CD4-positive, alpha-beta T cell (primary cell): ENCODE measurements around the gene ADA. TPM values are rescaled to one million over a fixed set of nuclear protein-coding genes. Genes with fewer than 3 reads are reported as not detected.
"Not testable (repeated sequence)": the region's sequence is repeated elsewhere in the genome, so short reads cannot be mapped to it uniquely, and the experiment has no call there.

ENCODE experiments used
- ATAC-seq: fragments of 200-7000 bp; cut with Tn5 transposase; one replicate; pipeline ENCODE4 v1.10.0; 2022; ENCODE audit warnings: mild to moderate bottlenecking; ENCODE audit not compliant: poor library complexity
- CTCF ChIA-PET: fragments of 350-600 bp; sonication (Branson Sonifier 250); formaldehyde crosslinking; loops from one replicate; lab custom pipeline; 2021; ENCODE audit warnings: antibody characterized with exemption, inconsistent platforms; lab: Charles Lee
- POLR2A ChIA-PET: fragments of 350-600 bp; sonication (Branson Sonifier 250); formaldehyde crosslinking; loops from one replicate; lab custom pipeline; 2021; ENCODE audit warnings: antibody characterized with exemption, inconsistent platforms; lab: Charles Lee
- DNase-seq, 14 experiments: peaks; one replicate each; pipeline ENCODE4 v3.0.0-alpha.2; 2013 to 2020; ENCODE audit warnings: mixed read lengths in 2 of 14
- H3K27ac ChIP-seq, 2 donors: one replicate each; pipeline versions ENCODE4 v1.5.1 to v1.7.0; 2013; ENCODE audit warnings: low read length in 2 of 2, low read depth in 1 of 2, mild to moderate bottlenecking in 1 of 2
- H3K27me3 ChIP-seq, 2 experiments: 1 replicate in 1 of 2; 2 replicates in 1 of 2; pipeline versions ENCODE4 v1.6.1 to v1.7.0; 2013; ENCODE audit warnings: low read length in 2 of 2, control low read depth in 1 of 2, mild to moderate bottlenecking in 1 of 2, moderate library complexity in 1 of 2; ENCODE audit not compliant: insufficient read depth in 2 of 2, control insufficient read depth in 1 of 2
- H3K36me3 ChIP-seq: one replicate; pipeline ENCODE4 v1.6.1; 2013; ENCODE audit warnings: low read length, control low read depth; ENCODE audit not compliant: insufficient read depth
- H3K4me1 ChIP-seq: one replicate; pipeline ENCODE4 v1.6.1; 2013; ENCODE audit warnings: low read length, control low read depth; ENCODE audit not compliant: insufficient read depth
- H3K4me3 ChIP-seq: one replicate; pipeline ENCODE4 v1.5.1; 2013; ENCODE audit warnings: mild to moderate bottlenecking, low read length, moderate library complexity
- H3K9me3 ChIP-seq, 2 experiments: 1 replicate in 1 of 2; 2 replicates in 1 of 2; pipeline versions ENCODE4 v1.6.1 to v1.7.0; 2013; ENCODE audit warnings: low read length in 2 of 2, mild to moderate bottlenecking in 2 of 2, control low read depth in 1 of 2, moderate library complexity in 1 of 2; ENCODE audit not compliant: control insufficient read depth in 1 of 2, insufficient read depth in 1 of 2
- H3K27ac Mint-ChIP-seq: one replicate; pipeline ENCODE4 v1.8.0; 2020; ENCODE audit warnings: mixed read lengths
- H3K27me3 Mint-ChIP-seq: one replicate; pipeline ENCODE4 v1.8.0; 2021; ENCODE audit warnings: mixed read lengths
- H3K36me3 Mint-ChIP-seq: one replicate; pipeline ENCODE4 v1.8.0; 2021; ENCODE audit warnings: low read depth, mixed read lengths
- H3K4me1 Mint-ChIP-seq: one replicate; pipeline ENCODE4 v1.8.0; 2021; ENCODE audit warnings: low read depth, mixed read lengths
- H3K4me3 Mint-ChIP-seq: one replicate; pipeline ENCODE4 v1.8.0; 2020; ENCODE audit warnings: mild to moderate bottlenecking, mixed read lengths
- H3K9me3 Mint-ChIP-seq: one replicate; pipeline ENCODE4 v1.8.0; 2020; ENCODE audit warnings: mixed read lengths
- CTCF ChIP-seq: fragments of 200-600 bp; IDR thresholded peaks from one replicate; pipeline ENCODE4 v1.8.0; 2022; ENCODE audit warnings: antibody characterized with exemption, mild to moderate bottlenecking
- intact Hi-C, 2 experiments: fragments of 100-400 bp; cut with DNase I in 1 of 2; cut with micrococcal nuclease in 1 of 2; formaldehyde crosslinking; loops; one replicate each; pipeline versions ENCODE4 v1.15.1 to v1.9.0; 2023 to 2025; cut with DNase I, micrococcal nuclease
- total RNA-seq, 174 experiments: library from RNA in 2 of 174; stranded (reverse) in 2 of 174; gene quantifications; one replicate each; pipeline ENCODE4 v1.2.3 and lab custom pipeline; 2021 to 2026

Gene ADA
- total RNA-seq, 2 experiments from 2014 or later: 31.7 to 32.8 TPM

- no peaks in the 10 kb centered on the region for H3K4me1 Mint-ChIP-seq
- Histone ChIP-seq H3K4me3 (no peak overlapping the region), H3K4me1 (peaks cover 8% of the 10 kb centered on the region), H3K27me3 (no peaks in the 10 kb centered on the region), H3K36me3 (no peaks in the 10 kb centered on the region), H3K27ac (no peak overlapping the region), H3K9me3 (peaks cover 0 to 4% of the 10 kb centered on the region in 2 experiments)
- ATAC-seq (no peak), DNase-seq (no peak)
- ChIA-PET POLR2A (no interaction called here), CTCF (no interaction called here)
- peaks cover 55% of the 10 kb centered on the region for H3K36me3 Mint-ChIP-seq
- no peak overlapping the region for H3K27ac Mint-ChIP-seq
- intact Hi-C loops: no loop called here
- no peak overlapping the region for H3K4me3 Mint-ChIP-seq
- no peak for TF ChIP-seq CTCF
- H3K27me3 Mint-ChIP-seq: no peaks in the 10 kb centered on the region
- H3K9me3 Mint-ChIP-seq: no peaks in the 10 kb centered on the region
Measured at GRCh38 chr20:44657875-44658274, 6.4 kb upstream of the ADA start.

- Mint-ChIP-seq H3K4me1 (peaks cover 5% of the 10 kb centered on the region), H3K9me3 (no peaks in the 10 kb centered on the region), H3K36me3 (peaks cover 52% of the 10 kb centered on the region), H3K27me3 (no peaks in the 10 kb centered on the region), H3K27ac (peak overlapping the region; percentile 52), H3K4me3 (no peak overlapping the region)
- Histone ChIP-seq H3K4me3 (no peak overlapping the region), H3K9me3 (peaks cover 0 to 4% of the 10 kb centered on the region in 2 experiments), H3K36me3 (no peaks in the 10 kb centered on the region), H3K27ac (no peak overlapping the region), H3K27me3 (no peaks in the 10 kb centered on the region), H3K4me1 (peaks cover 10% of the 10 kb centered on the region)
- ChIA-PET POLR2A (interaction anchor here (0.9 to 1.2 kb wide), 2 partner anchors 10 to 12 kb away, joined by 3 read pairs; no protein-coding TSS in a partner anchor), CTCF (no interaction called here)
- intact Hi-C loops: no loop called here
- ATAC-seq (no peak), DNase-seq (no peak)
- TF ChIP-seq CTCF: no peak
Measured at GRCh38 chr20:44656448-44656847, 4.9 kb upstream of the ADA start.

GRCh38 chr20:44654210-44654609 lies 2.7 kb upstream of the ADA start:
- H3K4me1 Mint-ChIP-seq: peaks cover 24% of the 10 kb centered on the region
- not testable (repeated sequence) for ATAC-seq, H3K9me3 ChIP-seq, H3K27ac ChIP-seq, H3K9me3 Mint-ChIP-seq, H3K27me3 ChIP-seq, DNase-seq, H3K27me3 Mint-ChIP-seq, H3K4me3 ChIP-seq, H3K36me3 ChIP-seq
- CTCF ChIA-PET: interaction anchor here (5.2 kb wide), 1 partner anchor 29 kb away, joined by 24 read pairs; no protein-coding TSS in a partner anchor
- intact Hi-C loops: loop anchor here (5.0 kb wide), 3 partner anchors 33 to 132 kb away; partner anchors contain the start of gene SERINC3 (in 1 of the 2)
- POLR2A ChIA-PET: interaction anchor here (1.1 kb wide), 1 partner anchor 18 kb away, joined by 3 read pairs; no protein-coding TSS in a partner anchor
- peak overlapping the region; percentile 74 for H3K4me3 Mint-ChIP-seq
- peak overlapping the region; percentile 52 for H3K27ac Mint-ChIP-seq
- peaks cover 31% of the 10 kb centered on the region for H3K4me1 ChIP-seq
- H3K36me3 Mint-ChIP-seq: peaks cover 38% of the 10 kb centered on the region
